A172 (cell line): ENCODE results near the gene RNF41. TPM values are rescaled to one million over a fixed set of nuclear protein-coding genes. Genes with fewer than 3 reads are reported as not detected.

Experiments used
- DNase-seq: peaks from one replicate; pipeline ENCODE4 v3.0.0-alpha.2; 2015; ENCODE audit warnings: low spot score
- total RNA-seq: library from RNA; depleted of rRNA; stranded (reverse); fragments of >200 nt; shearing (Covaris generic); gene quantifications from 2 replicates; pipeline ENCODE4 v1.2.3, GENCODE V29; 2014; rRNA removed

RNF41 gene
- total RNA-seq, 1 experiment from 2014 or later = 51.8 TPM

DNA sequence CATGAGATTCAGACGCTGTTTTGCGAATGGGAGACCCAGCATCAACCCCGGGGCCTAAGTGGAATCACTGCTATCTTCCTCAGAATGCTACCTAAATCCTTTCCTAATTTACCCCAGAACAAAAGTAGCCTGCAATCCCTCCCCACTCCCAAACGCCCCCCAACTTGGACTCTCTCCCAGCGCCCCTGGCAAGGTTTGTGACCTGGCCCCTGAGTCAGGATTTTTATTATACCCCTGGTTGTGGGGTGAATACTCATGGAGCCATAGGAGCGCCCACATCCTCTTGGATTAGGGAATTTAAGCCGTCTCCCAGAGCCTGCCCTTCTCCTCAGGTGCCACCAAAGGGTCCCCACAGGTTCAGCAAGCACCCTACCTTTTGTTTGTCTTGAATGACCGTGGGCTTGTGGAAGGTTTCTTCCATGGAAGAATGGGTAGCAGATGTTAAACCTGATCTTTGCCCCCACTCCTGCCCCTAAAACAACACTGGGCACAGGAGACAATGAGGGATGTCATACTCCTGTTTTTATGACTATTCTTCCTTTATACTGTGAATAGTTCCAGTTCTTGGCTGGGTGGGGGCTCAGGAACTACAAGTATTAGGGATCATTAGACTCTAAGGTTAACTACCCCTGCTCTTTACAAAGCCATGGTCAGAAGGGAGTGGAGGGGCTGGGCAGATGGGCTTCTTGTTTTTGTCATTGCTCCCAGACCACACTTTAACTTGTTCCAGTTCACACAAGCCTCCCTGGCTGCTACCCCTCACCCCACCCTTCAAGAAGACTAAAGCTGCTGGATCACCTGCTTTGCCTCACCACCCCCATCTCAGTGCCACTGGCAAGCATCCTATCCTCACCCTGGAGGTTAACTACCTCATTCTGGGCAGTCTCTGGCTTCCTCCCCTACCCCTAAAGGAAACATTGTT, 68.7 kb downstream of the RNF41 start:
- no peak for DNase-seq

Other genes starting within 250 kb of the RNF41 start
- gene RAB5B, start 247.8 kb downstream of the RNF41 start, total RNA-seq = 47.8 and 50.1 TPM in 2 replicates
- 8.9 and 14.4 TPM in 2 replicates for gene SUOX, start 224.6 kb downstream of the RNF41 start, total RNA-seq
- 1.4 and 2.4 TPM in 2 replicates for gene IKZF4, start 200.9 kb downstream of the RNF41 start, total RNA-seq
- 358 and 1,165 TPM in 2 replicates for gene RPS26, start 180.0 kb downstream of the RNF41 start, total RNA-seq
- gene ERBB3, start 141.8 kb downstream of the RNF41 start, total RNA-seq = 0.64 and 2.4 TPM in 2 replicates
- gene PA2G4, start 117.4 kb downstream of the RNF41 start, total RNA-seq = 246 and 349 TPM in 2 replicates
- gene RPL41, start 105.3 kb downstream of the RNF41 start, total RNA-seq = 1,898 and 3,438 TPM in 2 replicates
- 1.8 and 2.9 TPM in 2 replicates for gene ZC3H10, start 103.7 kb downstream of the RNF41 start, total RNA-seq
- gene ESYT1, start 93.7 kb downstream of the RNF41 start, total RNA-seq = 119 and 164 TPM in 2 replicates
- gene MYL6B, start 69.3 kb downstream of the RNF41 start, total RNA-seq = 76.0 and 139 TPM in 2 replicates
- 2,063 and 2,222 TPM in 2 replicates for gene MYL6, start 63.6 kb downstream of the RNF41 start, total RNA-seq
- 27.4 and 27.9 TPM in 2 replicates for gene SMARCC2, start 32.4 kb downstream of the RNF41 start, total RNA-seq
- 60.9 and 65.0 TPM in 2 replicates for gene NABP2, start 2.4 kb upstream of the RNF41 start, total RNA-seq
- gene SLC39A5, start 8.1 kb upstream of the RNF41 start, total RNA-seq = not detected in 2 replicates
- 33.4 and 34.0 TPM in 2 replicates for gene ANKRD52, start 36.5 kb upstream of the RNF41 start, total RNA-seq
- gene COQ10A, start 45.0 kb upstream of the RNF41 start, total RNA-seq = 21.5 and 34.6 TPM in 2 replicates
- gene CS, start 78.4 kb upstream of the RNF41 start, total RNA-seq = 135 and 142 TPM in 2 replicates
- gene CNPY2, start 94.1 kb upstream of the RNF41 start, total RNA-seq = 109 and 126 TPM in 2 replicates
- gene PAN2, start 112.1 kb upstream of the RNF41 start, total RNA-seq = 15.6 and 22.0 TPM in 2 replicates
- 1.8 TPM in 1 of 2 replicates, not detected in the other for gene IL23A, start 117.0 kb upstream of the RNF41 start, total RNA-seq
- gene STAT2, start 138.2 kb upstream of the RNF41 start, total RNA-seq = 66.6 and 68.2 TPM in 2 replicates
- not detected in 2 replicates for gene APOF, start 140.9 kb upstream of the RNF41 start, total RNA-seq
- gene TIMELESS, start 227.5 kb upstream of the RNF41 start, total RNA-seq = 13.8 and 18.3 TPM in 2 replicates
- gene MIP, start 232.7 kb upstream of the RNF41 start, total RNA-seq = not detected in 2 replicates
- 1.5 and 2.2 TPM in 2 replicates for gene SPRYD4, start 246.7 kb upstream of the RNF41 start, total RNA-seq